HG02973 (cell line): ENCODE data around the gene CTPS2.
"Not testable (repeated sequence)": the region's sequence is repeated elsewhere in the genome, so short reads cannot be mapped to it uniquely, and the experiment has no call there.

Experiments used
- ATAC-seq: cut with Tn5 transposase; IDR thresholded peaks from one replicate; pipeline ENCODE4 v1.9.1; 2021; ENCODE audit warnings: moderate library complexity; ENCODE audit not compliant: unreplicated experiment

Gene CTPS2, protein sequence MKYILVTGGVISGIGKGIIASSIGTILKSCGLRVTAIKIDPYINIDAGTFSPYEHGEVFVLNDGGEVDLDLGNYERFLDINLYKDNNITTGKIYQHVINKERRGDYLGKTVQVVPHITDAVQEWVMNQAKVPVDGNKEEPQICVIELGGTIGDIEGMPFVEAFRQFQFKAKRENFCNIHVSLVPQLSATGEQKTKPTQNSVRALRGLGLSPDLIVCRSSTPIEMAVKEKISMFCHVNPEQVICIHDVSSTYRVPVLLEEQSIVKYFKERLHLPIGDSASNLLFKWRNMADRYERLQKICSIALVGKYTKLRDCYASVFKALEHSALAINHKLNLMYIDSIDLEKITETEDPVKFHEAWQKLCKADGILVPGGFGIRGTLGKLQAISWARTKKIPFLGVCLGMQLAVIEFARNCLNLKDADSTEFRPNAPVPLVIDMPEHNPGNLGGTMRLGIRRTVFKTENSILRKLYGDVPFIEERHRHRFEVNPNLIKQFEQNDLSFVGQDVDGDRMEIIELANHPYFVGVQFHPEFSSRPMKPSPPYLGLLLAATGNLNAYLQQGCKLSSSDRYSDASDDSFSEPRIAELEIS

DNA sequence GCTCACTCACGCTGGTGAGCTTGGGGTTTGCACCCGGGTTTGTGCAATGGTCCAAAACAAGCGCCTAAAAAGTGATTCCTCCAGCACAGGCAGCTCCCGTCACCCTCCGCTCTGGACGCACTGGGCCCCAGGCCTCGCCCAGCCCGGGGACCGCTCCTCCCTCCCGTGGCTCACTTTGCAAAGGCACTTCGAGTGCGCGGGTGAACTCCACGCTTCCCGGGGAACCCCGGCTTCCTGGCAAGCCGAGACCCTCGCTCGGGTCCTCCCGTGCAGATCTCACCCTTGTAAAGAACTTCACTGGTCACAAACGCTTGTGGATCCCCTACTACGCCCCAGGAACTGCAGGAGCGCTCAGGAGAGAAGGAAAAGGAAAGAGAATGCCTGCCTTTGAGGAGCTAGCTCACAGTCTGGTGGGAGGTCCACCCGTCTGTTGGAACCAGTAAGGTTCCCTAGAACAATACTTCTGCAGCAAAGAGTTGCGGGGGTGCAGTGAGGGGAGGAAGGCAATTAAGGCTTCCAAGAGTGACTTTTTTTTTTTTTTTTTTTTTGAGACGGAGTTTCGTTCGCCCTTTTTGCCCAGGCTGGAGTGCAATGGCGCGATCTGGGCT lies at the start of gene CTPS2:
TSS of gene CTPS2 (minus strand) at position 122 of the 608 bp plus-strand sequence. CDS start 9,767 bp downstream, outside the sequence.
- peak; percentile 85 for ATAC-seq

DNA sequence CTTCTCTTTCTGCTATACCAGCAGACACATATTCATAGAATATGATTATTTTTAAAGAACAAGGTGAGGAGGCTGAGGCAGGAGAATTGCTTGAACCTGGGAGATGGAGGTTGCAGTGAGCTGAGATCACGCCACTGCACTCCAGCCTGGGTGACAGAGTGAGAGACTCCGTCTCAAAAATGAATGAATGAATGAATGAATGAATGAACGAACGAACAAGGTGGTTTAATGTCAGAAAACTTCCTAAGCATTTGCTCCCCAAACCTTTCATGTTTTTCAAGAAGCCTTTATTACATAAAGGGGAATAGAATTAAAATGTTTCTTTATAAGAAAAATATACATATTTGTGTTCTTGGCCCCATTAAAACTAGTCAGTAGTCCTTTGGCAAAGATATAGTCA lies 49.0 kb upstream of the CTPS2 start:
- not testable (repeated sequence) for ATAC-seq

DNA sequence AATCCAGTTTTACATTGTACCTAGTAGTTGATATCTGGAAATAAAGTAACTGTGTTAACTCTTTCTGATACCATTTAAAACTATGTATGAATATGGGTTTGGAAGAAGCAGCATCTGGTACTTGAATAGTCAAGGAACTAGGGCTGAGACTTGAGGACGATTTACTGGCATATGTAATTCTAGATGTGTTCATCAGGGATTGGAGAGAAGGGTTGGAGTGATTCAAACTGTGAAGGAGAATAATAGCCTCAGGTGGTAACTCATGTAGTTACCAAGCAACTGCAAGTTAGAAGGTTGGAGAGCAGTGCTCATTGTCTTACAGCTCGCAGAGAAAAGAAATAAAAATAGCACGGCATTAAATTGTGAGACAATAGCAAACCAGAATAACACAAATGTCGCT lies 44.3 kb upstream of the CTPS2 start:
- ATAC-seq = no peak

DNA sequence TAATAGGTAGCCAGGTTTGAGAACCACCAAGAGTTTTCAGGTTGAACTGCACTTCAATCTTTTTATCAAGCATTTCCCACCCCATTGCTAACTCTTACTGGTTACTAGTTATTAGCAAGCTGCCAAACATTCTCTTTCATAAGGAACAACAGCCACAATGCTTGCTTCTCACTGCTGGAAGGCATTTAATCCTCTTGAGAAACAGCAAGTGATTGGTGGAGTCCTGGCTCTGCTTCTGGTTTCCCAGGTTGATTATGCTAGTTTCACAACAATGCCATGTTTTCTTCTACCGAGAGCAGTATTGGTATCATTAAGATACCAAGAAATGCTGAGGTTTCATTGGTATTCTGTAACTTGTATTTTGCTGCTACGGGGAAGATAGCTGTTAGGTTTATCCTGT lies 41.5 kb upstream of the CTPS2 start:
- ATAC-seq = no peak

DNA sequence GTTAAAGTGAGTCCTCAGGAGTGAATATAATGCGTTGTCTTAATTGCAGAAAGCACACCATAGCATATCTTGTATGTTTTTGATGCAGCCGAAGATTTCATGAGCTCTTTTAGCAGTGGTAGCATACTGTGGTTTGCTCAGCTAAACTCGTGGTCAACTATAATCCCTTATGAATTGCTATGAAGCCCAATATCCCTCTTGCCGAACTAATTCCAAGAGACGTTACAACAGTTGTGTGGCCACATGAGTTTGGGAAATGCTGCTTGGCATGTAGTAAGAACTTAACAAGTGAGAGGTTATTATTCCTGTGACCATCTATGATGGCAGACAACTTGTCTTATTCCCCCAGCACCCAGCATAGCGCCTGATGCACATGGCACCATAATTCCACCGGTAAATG lies 37.7 kb upstream of the CTPS2 start:
- no peak for ATAC-seq

DNA sequence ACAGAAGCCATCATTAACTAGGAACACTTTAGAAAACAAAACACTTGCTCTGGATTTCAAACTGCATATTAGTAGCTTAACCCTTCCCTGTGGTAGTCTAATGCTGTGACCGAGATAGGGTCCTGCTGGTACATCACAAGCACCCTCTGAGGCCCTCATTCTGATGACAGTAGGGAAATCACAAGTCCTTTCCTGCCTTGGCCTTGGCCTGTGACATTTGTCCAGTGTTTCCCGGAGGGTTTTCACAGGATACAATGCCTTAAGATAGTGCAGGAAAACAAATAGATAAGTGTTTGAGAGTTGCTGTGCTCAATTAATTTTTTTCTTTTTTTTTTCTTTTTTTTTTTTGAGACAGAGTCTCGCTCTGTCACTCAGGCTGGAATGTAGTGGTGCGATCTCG lies 36.0 kb upstream of the CTPS2 start:
- no peak for ATAC-seq

DNA sequence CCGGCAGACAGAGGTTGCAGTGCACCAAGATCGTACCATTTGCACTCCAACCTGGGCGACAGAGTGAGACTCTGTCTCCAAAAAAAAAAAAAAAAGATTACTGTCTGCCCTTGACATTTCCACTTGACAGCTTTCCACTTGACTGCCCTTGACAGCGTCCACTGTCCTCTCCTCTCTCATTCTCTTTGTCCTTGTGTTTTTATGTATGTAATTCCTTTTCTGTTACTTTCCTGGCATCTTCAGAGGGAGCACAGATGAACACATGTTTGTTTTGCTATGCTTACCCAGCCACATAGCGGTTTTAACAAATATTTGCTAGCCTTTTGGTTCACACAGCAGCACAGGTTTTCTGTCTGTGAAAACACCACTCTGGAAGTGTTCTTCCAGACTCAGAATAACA lies 33.2 kb upstream of the CTPS2 start:
- ATAC-seq = no peak

DNA sequence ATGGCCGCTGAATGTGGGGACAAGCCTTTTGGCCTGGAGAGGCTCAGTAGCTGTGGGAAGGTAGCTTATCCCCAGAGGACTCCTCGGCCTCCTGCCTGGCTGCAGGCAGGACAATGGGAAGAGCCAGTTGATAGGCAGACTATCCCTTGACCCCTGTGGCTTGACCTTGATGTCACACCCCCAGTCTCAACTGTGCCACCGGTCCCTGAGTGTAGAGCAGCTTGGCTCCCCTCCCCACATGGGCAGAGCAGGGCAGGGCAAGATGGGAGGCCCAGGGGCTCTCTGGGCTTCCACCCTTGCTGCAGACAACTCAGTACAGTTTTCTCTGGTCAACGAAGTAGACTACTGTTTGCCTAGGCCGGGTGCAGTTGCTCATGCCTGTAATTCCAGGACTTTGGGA lies 32.6 kb upstream of the CTPS2 start:
- no peak for ATAC-seq

DNA sequence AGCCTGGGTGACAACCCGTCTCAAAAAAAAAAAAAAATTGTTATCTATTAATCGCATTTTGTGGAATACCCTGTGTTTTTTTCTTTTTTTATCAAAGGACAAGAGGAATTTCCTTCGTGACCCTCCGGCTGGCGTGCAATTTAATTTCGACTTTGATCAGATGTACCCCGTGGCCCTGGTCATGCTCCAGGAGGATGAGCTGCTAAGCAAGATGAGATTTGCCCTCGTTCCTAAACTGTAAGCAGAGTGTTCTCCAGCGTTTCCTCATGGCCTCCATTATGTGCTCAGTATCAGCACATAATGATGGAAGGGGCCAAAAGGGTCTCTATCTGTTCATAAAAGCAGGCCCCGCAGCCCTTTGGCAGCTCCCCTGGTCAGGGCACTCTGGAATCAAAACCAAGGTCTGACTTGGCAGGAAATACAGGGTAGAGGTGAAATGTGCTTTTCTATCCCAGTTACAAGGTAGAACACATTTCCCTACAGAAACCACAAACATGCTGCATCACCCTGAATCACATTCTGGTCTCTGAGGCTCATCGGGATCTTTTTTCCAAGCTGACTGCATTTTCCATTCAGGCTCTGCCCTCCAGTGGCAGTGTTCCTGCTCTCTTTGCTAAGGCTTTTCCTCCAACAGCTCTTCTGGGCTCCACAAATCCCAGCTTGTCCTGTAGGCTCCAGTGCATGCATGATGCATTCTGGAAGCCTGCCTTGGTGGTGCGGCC lies 31.3 kb upstream of the CTPS2 start:
- ATAC-seq = no peak

DNA sequence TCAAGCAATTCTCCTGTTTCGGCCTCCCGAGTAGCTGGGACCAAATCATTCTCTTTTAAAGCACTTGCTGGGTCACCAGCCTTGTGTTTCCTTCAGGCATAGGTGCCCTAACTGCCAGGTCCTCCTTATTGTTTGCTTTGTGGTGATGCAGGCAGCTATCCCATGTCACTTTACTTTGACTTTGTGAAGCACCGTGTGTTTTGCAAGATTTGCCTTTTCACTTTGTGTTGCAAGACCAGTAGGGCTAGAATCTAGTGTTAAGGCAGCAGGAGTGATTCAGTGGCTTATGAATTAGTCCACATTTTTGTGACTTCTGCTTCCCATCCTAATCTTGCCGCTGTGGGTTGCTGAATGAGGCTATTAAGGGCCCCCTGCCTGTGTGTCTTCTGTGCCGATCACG lies 27.1 kb upstream of the CTPS2 start:
- no peak for ATAC-seq

DNA sequence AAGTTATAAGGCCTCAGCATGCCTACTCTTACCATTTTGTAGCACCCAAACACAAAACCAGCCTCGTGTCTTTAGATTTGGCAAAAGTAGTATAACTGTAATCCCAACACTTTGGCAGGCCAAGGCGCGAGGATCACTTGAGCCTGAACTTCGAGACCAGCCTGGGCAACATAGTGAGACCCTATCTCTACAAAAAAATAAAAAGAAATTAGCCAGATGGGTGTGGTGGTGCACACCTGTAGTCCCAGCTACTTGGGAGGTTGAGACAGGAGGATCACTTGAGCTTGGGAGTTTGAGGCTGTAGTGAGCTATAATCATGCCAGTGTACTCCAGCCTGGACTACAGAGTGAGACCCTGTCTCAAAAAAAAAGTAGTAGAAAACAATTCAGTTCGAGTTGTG lies 24.6 kb upstream of the CTPS2 start:
- ATAC-seq = no peak

DNA sequence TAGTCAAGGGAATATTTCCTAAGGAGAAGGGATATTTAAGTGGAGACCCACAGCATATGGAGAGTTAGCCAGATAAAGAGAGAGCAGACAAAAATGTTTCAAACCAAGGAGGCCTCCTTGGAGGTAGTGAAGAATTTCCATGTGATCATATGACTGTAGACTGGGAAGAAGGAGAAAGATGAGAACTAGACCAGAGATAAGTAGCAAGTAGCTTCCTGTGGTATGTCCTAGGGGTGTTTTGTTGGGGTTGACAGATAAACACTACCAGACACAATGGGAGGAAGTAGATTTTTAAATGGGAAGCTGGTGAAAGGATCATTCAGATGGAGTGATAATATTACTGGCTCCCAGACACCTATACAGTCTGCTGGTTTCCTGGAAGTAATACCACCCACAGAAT lies 20.5 kb upstream of the CTPS2 start:
- no peak for ATAC-seq

DNA sequence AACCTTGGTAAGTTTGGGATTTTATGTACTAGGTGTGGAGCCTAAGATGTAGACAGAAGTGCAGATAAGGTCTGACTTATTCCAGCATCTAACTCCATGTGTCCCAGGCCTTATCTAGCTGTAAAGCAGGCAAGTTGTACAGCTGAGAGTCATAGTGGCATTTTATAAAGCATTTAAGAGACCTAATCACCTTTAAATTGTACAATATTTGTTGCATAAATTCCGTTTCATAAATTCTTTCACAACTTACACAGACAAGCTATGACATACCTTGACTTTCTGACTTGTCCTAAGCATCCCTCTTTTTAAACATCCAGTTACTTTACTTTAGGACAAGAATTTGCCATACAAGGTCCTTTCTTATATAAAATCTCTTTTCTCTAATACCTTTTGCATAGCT lies 18.0 kb upstream of the CTPS2 start:
- no peak for ATAC-seq

DNA sequence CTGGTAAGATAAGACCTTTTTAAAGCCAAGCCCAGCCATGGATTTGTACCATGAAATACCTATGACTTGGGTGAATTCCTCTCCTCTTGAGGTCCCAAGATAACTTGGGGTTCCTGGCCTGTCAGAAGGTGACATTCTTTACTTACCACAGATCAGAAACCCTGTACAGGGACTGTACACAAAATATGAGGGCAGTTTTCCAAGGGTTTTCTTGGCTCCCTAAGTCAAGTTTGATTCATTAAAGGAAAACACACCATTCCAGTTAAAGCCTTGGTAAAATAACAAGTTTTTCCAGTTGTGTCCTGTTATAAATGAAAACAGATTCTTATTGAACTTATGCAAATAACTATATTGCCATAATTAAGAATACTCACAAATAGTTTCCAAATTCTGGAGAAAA lies 15.2 kb upstream of the CTPS2 start:
- no peak for ATAC-seq

DNA sequence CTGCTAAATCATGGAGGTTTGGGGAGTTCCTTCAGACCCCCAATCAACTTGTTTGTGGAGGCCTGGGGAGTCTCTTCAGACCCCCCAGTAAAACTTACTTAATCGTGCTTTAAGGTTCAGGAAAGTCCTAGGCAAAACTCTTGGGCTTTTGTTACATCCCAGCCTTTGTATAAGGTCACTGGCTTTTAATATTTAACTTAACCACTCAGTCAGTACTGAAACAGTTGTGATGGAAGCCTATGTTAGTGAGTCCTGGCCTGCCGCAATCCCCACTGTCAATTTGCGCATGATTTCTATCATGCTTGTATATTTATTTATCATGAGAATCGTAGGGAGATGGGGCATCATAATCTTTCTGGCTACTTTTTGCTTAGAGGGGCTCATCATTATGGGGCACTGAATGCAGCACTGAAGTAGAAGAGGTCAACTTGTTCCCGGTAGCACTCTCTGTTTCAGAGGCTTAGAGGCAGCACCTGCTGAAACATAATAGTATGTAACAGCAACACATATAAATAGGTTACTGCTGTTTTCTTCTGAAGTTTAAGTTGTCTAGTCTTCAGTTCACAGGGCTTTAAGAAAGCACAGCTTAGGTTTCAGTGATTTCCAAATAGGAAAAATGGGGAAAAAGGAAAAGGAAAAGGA lies 14.0 kb upstream of the CTPS2 start:
- ATAC-seq = not testable (repeated sequence)

DNA sequence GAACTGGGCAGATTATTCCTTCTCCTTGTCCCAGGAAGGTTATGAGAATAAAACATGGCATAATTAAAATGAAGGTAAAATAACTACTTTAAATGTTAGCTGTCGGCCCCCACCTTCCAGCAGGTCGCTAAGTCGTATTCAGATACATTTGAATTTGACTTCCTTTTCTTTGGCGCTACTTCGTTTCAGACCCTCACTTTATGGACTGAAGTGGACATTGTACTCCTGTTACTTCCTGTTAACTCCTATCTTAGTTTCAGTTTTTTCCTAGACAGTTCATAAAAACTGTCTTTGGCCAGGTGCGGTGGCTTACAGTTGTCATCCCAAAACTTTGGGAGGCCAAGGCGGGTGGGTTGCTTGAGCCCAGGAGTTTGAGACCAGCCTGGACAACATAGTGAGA lies 12.6 kb upstream of the CTPS2 start:
- ATAC-seq = no peak

DNA sequence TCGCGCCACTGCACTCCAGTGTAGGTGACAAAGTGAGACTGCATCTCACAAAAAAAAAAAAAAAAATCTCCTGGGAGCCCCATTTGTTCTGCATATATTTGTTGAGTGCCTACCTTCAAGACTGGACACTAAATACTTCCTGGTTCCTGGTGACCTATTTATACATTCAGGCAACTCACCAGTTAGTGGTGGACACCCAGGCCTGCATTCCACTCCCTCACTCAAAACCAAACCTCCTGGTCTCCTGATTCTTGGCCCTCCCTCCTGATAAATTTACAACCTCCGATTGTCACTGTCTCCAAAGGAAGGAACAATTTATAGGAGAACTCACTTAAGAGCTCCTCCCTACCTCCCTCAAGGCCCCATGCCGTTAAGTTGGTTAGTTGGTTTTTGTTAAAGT lies 10.0 kb upstream of the CTPS2 start:
- no peak for ATAC-seq

DNA sequence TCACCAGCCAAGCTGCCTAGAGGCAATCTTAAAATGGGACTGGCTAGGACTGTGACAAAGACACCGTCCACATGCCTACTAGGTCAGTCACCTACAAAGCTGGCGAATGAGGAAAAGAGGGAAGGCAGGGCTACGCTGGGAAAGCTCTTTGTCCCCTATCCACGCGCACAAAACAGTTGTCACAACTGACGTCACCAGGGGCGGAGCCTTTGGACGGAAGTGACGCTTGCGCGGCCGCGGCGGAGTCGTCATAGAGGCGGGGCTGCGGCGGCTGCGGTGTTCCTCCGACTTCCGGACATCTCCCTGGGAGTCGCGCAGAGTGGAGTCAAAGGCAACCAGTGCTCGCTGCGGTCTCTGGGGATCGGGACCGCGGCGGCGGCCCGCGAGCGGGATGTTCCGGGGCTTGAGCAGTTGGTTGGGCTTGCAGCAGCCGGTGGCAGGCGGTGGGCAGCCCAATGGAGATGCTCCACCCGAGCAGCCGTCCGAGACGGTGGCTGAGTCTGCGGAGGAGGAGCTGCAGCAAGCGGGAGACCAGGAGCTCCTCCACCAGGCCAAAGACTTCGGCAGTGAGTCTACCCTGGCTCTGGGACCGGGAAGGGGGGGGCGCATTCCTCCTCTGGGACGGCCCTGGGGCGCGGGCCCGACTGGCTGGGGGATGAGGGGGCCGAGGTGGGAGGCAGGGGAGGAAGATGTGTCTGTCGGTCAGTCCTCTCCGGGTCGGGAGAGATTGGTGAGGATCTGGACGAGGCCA lies 7.0 kb upstream of the CTPS2 start, which contains the start of gene SYAP1:
TSS of gene SYAP1 (plus strand) at position 279 of the 751 bp plus-strand sequence. CDS start at position 392, 113 bp downstream.
- ATAC-seq = peak; percentile 98

DNA sequence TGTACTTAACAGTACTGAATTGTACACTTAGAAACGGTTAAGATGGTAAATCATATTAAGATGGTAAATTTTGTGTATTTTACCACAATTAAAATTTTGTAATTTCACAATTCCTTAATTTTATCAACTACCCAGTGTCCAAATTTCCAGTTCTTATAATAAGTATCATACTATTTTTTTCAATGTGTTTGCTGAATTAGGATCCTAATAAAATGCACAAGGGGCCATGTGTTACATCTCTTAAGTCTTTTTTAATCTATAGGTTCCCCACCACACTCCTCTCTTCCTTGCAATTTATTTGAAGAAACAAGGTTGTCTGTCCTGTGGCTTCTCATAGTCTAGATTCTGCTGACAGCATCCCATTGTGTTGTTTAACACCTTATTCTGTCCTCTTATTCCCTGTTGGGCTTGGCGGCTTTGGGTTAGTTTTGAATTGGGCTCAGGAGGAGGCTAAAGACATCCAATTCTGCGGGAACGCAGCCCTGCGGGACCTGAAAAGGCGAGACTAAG lies 6.4 kb upstream of the CTPS2 start:
- peak; percentile 40 for ATAC-seq

DNA sequence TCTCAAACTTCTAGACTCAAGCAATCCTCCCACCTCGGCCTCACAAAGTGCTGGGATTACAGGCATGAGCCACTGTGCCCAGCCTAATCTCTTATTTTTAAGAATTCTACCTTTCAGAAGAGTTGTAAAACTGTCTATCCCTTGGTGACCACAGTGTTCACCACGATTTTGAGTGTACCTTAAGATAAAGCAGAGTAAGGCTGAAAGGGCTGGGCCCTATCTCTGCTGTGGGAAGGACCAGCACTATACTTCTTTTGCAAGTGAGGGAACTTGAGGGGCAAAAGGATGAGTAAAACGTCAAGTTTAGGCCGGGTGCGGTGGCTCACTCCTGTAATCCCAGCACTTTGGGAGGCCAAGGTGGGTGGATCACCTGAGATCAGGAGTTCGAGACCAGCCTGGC lies 4.0 kb upstream of the CTPS2 start:
- ATAC-seq = not testable (repeated sequence)
